Measurements from ENCODE around the gene ARHGAP42.

GRCh38 chr11:100793525-100793924, 106.4 kb downstream of the ARHGAP42 start:
- TF ChIP-seq, protein P1, sequence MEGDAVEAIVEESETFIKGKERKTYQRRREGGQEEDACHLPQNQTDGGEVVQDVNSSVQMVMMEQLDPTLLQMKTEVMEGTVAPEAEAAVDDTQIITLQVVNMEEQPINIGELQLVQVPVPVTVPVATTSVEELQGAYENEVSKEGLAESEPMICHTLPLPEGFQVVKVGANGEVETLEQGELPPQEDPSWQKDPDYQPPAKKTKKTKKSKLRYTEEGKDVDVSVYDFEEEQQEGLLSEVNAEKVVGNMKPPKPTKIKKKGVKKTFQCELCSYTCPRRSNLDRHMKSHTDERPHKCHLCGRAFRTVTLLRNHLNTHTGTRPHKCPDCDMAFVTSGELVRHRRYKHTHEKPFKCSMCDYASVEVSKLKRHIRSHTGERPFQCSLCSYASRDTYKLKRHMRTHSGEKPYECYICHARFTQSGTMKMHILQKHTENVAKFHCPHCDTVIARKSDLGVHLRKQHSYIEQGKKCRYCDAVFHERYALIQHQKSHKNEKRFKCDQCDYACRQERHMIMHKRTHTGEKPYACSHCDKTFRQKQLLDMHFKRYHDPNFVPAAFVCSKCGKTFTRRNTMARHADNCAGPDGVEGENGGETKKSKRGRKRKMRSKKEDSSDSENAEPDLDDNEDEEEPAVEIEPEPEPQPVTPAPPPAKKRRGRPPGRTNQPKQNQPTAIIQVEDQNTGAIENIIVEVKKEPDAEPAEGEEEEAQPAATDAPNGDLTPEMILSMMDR (IDR thresholded peaks at IDR 0.05; ENCODE audit: borderline replicate concordance, extremely low read depth, low read length, poor library complexity, severe bottlenecking): no peak
- TF ChIP-seq EZH2 (IDR thresholded peaks at IDR 0.05; ENCODE audit: borderline replicate concordance, low read depth, low read length, severe bottlenecking): no peak

Data from DND-41 (cell line).